ENCODE measurements around the gene PHF12.
"Not testable (repeated sequence)": the region's sequence is repeated elsewhere in the genome, so short reads cannot be mapped to it uniquely, and the experiment has no call there.

The PHF12 gene

GRCh38 chr17:28953444-28954118 is 2.3 kb upstream of the PHF12 start:
- DNase-seq: peak; percentile 52

DNA sequence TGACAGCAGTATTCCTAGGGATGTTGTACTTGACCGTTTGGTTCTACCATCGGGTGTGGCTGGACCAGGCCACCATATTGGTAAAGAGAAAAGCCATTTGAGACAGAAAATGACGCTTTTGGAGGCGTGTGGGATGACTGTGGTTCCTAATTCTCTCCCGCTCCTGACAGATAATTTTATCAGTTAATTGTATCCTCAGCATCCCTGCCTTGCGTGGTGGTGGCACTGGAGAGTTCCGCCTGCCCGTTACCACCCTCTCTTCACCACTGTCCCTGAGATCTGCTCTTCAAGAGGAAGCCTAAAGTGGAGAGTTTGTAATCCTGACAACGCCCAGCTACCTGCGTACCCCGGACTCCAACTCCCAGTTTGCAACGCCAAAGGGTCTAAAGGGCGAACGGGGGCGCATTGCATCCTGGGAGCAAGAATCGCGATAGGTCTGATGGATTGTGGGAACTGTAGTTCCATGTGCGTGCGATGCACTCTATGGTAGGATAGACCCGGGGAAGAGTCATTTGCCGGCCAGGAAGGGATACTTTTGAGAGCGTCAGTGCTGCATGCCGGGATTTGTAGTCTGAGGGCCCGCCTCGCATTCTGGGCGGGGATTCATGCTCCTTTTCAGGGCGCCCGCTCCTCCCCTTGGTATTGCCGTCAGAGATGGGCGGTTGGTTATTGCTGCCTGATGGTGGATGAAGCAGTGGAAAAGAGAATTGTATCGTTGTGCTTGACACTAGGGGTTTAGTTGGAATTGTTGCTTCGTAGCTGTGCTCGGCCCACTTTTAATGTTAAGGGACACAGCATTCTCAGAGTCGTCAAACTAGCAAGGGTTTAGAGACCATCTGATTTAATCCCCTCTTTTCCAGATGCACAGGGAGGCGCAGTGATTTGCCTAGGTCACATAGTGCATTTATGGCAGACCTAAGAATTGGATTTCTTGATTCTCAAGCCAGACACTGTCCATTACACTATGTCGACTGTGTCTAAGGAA is 965 bp upstream of the PHF12 start:
- peak; percentile 99 for DNase-seq

DNA sequence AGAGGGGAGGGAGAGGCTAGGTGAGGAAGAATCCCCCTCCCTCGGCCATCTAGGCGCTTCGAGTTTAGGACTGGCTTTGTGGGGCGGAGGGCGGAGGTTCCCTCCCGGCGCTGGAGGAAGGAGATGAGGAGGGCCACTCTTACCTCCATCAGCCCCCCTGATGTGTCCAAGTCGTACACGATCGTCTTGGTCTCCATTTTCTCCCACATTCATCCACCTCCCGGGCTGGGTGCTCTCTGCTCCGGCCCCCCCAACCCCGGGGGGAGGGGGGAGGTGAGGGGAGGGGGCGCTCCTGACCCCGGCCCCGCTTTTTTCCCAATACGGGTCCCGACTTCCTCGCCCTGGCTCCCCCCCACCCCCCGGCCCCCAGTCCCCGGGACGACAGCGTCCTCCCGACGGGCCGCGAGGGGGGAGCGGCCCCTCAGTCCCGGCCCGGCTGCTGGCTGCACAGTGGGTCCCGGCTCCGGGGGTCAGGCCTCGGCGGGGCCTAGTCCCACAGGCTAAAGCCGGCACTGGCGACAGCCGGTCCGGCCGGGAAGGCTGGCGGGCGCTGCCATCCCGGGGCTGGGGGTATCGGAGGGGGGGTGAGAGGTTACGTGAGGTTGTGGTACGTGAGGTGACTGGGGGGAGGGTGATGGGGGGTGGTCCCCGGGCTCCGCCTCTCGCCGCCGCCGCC is 428 bp downstream of the PHF12 start:
- no peak for DNase-seq

DNA sequence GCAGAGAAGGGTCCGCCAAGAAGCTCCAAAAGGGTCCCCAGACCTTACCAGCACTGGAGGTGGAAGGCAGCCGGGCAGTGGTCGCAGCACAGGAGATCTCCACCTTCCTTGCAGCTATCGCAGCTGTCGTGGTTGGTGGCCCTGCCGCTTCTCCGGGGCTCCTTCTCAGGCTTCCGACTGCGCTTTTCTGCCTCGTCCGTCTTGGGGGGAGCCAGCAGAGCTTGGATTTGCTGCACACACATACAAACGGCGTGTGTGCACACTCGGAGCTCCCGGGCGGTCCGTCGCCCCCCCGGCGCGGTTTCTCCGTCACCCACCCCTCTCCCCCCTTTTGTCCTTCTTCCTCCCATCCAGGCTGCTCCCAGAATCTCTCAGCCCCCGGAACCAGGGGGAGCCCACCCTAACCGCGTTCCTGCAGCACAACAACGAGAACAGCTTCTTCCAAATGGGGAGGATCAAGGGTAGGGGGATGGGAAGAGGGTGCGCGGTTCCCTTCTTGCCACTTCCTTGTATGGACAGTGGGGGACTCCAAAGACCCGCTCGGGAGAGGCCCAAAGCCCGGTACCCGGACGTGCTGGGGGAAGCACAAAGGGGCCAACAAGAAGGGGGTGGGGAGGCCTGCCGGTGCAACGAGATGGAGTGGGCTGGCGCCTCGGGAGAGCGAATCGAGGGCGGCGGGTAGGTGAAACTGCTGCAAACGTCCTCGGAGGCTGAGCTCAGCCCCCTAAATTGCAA is 1.1 kb downstream of the PHF12 start:
- DNase-seq: no peak

DNA sequence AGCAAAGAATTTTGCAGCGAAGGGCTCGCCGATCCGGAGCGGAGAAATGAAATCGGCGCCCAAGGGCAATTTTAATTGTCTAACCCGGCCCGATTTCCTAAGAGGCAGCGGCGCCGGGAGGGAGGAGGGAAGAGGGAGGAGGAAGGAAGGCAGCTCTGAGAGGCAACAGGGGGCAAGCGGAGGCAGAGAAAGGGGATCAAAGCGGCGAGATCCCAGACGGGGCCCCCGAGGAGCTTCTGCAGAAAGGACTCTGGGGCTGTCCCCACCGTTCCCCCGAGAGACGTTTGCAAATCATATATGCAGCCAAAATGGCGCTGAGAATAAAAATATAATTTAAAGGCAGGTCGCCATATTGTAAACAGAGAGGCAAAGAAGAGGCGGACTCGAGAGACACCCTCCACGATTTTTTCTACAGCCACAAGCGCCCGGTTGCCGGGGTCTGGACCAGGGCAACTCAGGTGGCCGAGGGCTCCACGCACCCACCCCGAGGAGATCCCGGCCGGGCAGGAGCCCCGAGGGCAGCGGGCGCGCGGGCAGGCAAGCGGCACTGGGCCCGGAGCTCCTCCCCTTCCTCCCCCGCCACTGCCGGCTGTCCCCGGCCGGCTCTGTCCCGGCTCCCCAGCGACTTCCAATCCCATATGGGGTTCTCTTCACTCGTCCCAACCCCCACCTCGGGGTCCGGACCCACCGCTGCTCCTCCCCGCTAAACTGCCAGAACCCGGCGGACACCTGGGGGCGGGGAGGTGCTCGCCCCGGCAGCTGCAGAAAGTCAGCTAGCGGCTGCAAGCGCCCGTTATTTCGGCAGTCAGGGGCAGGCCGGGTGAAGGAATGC is 1.9 kb downstream of the PHF12 start:
- peak; percentile 85 for DNase-seq

- DNase-seq: peak; percentile 85
These were observed 2.5 kb downstream of the PHF12 start for GRCh38 chr17:28948873-28949184.

DNA sequence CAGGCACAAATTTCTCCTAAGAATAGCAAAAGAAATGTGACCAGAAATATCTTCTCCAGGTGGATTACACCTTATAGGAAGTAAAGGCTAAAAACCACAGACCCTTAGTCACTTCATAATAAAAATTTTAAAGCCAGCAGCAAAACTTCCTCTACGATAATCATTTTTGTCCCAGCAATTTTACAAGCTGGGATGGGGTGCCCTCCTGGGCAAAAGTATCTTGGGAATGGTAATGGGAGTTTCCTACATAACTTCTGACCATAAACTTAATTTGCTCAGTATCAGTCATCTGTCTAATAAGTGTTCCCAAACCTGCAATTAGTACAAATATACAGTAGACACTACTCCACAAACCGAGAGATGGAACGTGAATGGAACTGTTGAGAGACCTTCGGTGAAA is 3.0 kb downstream of the PHF12 start:
- no peak for DNase-seq

DNA sequence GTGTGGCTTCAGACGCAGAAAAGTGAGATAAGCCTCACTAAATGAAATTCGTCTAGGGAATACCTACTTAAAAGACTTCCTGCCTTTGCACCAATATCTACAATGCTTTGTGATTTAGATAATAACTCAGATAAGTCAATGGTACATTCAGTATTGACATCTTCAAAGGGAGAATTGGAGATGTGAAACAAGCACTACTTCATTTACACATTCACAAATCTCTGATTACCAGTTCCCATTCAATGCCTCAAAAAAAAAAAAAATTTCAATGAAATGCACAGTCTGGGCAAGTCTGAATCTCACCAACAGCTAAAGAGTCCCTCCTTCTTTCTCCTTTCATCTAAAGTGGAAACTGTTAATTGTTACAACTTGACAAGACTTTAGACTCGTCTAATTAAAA is 3.7 kb downstream of the PHF12 start:
- no peak for DNase-seq

DNA sequence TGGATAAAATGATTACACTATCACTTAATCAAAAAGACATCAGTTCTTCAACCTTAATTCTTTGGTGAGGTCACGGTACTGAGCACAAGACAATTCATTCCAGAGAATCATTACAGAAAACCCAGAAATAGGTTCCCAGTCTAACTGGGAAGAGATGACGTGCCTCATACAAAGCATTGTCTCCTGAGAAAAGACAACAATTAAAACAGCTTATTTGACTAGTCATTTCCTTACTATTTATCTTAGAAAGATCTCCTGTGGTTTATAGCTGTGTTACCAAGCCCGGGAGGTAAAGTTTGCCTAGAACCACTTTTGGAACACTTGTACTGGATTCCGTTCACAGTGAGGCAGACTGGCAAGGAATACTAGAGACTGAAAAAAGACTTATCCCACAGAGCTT is 5.1 kb downstream of the PHF12 start:
- DNase-seq: no peak

DNA sequence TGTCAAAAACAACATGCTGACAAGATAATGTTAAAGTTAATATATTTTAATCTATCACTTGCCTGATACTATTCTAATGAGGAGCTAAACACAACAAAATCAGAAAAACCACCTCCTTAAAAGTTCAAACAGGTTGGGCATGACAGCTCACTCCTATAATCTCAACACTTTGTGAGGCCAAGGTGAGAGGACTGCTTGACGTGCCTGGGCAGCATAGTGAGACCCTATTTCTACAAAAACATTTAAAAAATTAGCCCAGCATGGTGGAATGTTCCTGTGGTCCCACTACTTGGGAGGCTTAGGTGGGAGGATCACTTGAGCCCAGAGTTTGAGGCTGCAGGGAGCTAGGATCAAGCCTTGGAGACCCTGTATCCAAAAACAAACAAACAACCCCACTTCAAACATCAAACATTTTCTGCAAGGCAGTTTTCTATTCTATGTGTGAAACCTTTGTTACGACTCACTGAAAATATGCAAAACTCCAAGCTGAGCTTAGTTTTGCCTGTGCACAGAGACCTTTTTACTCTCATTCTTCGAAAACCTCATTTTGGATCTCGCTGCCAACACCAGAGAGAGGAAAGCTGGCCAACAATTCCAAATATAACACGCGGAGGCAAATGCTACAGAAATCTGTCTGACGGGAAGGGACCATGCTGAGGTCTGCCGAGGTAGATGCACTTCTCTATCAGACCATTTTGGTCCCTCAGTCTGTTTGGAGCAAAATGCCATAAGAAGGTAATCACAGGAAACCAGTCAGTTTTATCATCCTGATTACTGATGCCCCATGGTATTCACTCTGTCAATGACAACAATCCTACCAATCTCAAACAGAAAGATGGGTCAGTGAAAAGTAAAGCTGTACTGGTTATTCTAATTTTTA is 6.2 kb downstream of the PHF12 start:
- DNase-seq: no peak

- DNase-seq: no peak
These were observed 7.0 kb downstream of the PHF12 start for GRCh38 chr17:28944343-28944742.

DNA sequence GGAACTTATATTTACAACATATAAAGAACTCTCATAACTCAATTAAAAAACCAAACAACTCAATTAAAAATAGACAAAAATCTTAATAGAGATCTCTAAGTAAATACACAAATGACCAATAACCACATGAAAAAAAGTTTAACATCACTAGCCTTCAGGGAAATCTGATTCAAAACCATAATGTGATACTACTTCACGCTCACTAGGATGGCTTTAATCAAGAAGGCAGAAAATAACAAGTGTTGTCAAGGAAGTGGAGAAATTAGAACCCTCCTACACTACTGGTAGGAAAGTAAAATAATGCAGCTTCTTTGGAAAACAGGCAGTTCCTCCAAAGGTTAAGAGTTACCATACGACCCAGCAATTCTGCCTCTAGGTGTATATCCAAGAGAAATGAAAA is 8.4 kb downstream of the PHF12 start:
- no peak for DNase-seq

DNA sequence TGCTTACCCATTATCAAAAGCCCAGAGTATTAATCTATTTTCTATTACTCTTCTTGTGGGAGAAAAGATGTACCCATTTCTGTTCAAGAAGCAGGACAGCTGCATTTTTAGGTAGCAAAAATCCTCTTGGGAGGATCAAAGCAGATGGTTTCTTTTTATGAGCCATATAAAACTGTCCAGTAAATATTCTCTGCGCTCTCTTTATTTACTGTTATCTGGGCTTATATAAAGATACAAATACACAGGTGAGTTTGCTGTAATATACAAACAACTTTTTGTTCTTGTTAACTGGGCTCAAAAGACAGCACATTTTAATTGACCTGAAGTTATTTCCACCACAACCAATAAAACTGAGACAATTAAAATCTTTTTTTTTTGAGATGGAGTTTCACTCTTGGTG is 10.1 kb downstream of the PHF12 start:
- DNase-seq: no peak

- no peak for DNase-seq
These were observed 10.6 kb downstream of the PHF12 start for GRCh38 chr17:28940675-28941074.

GRCh38 chr17:28940142-28940541 is 11.2 kb downstream of the PHF12 start:
- no peak for DNase-seq

DNA sequence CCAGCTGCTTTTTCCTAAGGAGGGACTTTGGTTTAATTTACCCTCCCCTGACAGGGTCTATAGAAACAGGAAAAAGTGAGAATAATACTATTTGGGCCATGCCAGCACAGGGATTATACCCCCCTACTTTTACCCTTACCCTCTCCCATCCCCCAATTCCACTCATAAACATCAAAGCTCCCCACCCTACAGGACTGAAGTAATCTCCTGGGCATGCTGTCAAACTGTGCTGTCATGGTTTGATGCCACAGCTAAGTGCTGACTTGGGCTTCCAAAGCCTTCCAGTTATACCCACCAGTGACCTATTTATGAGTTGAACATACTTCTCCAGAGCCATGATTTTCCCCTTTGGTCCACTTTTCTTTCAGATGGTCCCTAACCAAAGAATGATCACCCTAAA is 12.8 kb downstream of the PHF12 start:
- DNase-seq: no peak

DNA sequence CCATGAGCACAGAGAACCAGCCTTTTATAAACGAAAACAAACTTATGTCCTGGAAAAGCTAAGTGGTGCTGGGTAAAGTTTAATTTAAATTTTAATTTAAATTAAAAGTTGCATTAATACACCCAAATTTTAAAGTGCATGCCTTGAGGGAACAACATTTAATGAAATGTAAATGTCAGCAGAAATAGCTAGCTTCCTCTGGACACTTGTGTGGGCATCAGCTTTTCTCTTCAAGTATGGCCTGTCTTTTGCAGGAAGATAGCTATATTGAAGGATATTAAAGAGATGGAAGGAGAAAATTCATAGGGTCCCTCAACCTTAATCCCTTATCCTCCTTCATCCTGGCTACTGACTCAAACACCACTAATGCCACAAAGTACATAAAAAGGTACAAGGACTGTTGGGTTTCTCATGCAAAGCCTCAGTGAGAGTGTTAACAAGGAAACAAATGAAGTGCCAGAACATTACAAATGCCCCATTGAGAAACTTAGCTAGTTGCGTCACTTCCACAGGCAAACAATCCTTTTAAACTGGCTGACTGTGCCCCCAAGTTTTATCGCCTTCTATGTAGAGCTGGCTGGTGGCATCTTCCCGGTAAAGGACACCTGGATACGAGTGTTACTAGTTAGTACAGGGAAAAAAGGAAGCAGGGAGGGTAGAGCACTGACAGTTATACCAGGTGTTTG is 14.1 kb downstream of the PHF12 start:
- DNase-seq: no peak

DNA sequence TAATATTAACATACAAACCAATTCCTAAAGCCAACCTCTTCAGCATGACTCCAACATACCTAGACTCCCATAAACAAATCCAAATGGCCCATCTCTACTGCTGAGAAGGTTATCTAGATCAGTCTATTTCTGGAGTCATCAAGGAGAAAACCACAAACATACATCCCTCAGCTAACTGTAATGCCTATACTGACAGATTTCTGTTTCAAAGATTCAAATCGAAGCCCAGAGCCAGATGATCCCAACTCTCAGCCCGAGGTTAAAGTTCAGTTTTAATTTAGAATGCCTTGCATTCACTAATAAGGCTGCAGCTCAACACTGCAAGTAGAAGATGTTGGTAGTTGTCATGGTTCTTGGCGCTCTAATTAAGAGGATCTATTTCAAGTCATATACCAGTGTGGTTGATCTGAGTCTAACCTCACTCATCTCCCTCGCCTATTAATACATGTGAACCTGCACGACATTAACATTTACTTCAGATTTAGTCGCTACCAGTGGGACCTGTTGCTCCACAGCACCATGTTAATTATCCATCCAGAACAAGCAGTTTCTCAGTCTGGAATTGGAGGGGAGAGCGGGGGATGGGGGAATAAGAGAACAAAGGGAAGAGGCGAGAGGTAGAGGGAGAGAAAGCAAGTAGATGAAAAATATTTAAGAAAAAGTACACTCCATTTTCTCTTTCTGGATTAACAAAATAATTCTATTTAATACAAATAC is 15.4 kb downstream of the PHF12 start:
- no peak for DNase-seq

DNA sequence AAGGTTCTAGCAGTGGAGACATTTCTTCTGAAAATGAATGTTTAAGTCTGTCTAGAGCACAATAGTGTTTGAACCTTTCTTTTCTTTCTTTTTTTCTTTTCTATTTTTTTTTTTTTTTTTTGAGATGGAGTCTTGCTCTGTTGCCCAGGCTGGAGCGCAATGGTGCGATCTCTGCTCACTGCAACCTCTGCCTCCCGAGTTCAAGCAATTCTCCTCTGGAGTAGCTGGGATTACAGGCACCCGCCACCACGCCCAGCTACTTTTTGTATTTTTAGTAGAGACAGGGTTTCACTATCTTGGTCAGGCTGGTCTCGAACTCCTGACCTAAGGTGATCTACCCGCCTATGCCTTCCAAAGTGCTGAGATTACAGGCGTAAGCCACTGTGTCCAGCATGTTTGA is 16.8 kb downstream of the PHF12 start:
- DNase-seq: not testable (repeated sequence)

GRCh38 chr17:28929787-28930186 is 21.5 kb downstream of the PHF12 start:
- no peak for DNase-seq

All from NCI-H510A treated with DMSO at 0.1 percent for 48 hours (cell line).